Omental fat pad (tissue), 4 donors: ENCODE results near the gene TBC1D22A. TPM values are rescaled to one million over a fixed set of nuclear protein-coding genes. Genes with fewer than 3 reads are reported as not detected.

Experiments used
- ATAC-seq: fragments of 150-250 bp; one replicate; pipeline ENCODE4 v1.9.1; 2016; ENCODE audit warnings: mild to moderate bottlenecking, moderate library complexity; ENCODE audit not compliant: low FRiP score
- DNase-seq: peaks from one replicate; pipeline ENCODE4 v3.0.0-alpha.2; 2019; ENCODE audit warnings: low spot score
- CTCF ChIP-seq, 3 donors: fragments of 450-650 bp; IDR thresholded peaks; one replicate each; pipeline ENCODE4 v1.5.1; 2016 to 2017; ENCODE audit warnings: antibody characterized with exemption in 3 of 3, mild to moderate bottlenecking in 3 of 3, moderate library complexity in 2 of 3
- total RNA-seq, 4 donors: library from RNA; depleted of rRNA; stranded (reverse); fragments of >200 nt; gene quantifications; one replicate each; pipeline ENCODE4 v1.1.0, GENCODE V29; 2016

TBC1D22A gene
- total RNA-seq, 4 donors from 2014 or later, result 21.3 to 31.2 (median 24.5) TPM

GRCh38 chr22:46858181-46858771, 95.8 kb downstream of the TBC1D22A start:
- no peak for TF ChIP-seq CTCF (IDR thresholded peaks at IDR 0.05)
- no peak for DNase-seq
- ATAC-seq, result no peak

GRCh38 chr22:46860562-46860961, 98.1 kb downstream of the TBC1D22A start:
- no peak for DNase-seq
- TF ChIP-seq CTCF (IDR thresholded peaks at IDR 0.05), result no peak

GRCh38 chr22:46861468-46862367, 99.3 kb downstream of the TBC1D22A start:
- TF ChIP-seq CTCF (IDR thresholded peaks at IDR 0.05), result no peak
- ATAC-seq, result no peak

More at GRCh38 chr22:46860562-46860961, 98.1 kb downstream of the TBC1D22A start:
- no peak for ATAC-seq

GRCh38 chr22:46862418-46863324, 100.2 kb downstream of the TBC1D22A start:
- TF ChIP-seq CTCF (IDR thresholded peaks at IDR 0.05), result no peak
- DNase-seq (no peak), ATAC-seq (no peak)

More at GRCh38 chr22:46861468-46862367, 99.3 kb downstream of the TBC1D22A start:
- DNase-seq, result no peak

- no peak for TF ChIP-seq CTCF (IDR thresholded peaks at IDR 0.05)
- ATAC-seq (no peak), DNase-seq (no peak)
Measured at GRCh38 chr22:46863794-46864193, 101.3 kb downstream of the TBC1D22A start.

- ATAC-seq, result no peak
- TF ChIP-seq CTCF (IDR thresholded peaks at IDR 0.05), result no peak
- no peak for DNase-seq
Measured at GRCh38 chr22:46864314-46865051, 102.0 kb downstream of the TBC1D22A start.
